HG02973 (cell line): ENCODE measurements around the gene CTDSP2.
"Not testable (repeated sequence)": the region's sequence is repeated elsewhere in the genome, so short reads cannot be mapped to it uniquely, and the experiment has no call there.

Experiments
- ATAC-seq: cut with Tn5 transposase; IDR thresholded peaks from one replicate; pipeline ENCODE4 v1.9.1; 2021; ENCODE audit warnings: moderate library complexity; ENCODE audit not compliant: unreplicated experiment

The CTDSP2 gene

GRCh38 chr12:57836442-57837375, 9.8 kb downstream of the CTDSP2 start:
- no peak for ATAC-seq

DNA sequence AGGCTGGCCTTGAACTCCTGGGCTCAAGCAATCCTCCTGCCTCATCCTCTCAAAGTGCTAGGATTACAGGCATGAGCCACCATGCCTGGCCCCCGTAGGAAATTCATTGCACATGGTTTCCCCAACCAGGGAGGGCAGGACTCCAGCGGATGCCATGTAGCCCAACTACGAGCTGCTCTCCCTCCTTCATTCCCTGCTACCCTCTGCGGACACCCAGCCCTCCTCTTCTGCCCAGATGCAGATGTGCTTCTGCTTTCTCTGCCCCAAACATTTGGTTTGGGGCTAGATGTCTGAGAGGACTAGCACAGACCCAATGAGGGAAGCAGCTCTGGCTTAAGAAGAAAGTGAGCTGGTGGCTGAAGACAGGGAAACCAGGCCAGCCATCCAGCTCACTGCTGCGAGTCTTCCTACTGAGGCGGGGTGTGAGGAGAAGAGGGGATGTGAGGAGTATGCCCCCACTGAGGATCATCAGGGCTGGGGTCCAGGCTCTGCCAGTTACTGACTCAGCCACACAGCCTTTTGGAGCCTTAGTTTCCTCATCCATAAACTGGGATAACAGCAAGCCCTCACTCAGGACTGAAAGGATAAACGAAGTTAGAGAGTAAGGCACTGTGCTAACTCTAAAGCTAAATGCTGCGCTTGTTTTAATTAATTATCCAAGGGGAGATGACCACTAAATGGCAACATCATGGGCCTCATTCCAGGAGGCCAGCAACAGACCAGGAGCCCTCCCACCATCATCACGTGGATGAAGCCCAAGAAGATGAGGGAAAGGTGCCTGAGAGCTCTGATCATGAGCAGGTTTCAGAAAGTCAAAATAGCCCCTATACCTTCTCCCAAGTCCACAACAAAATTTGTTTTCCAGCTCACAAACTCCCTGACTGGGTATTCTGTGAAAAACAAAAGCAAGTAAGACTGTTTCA, 10.9 kb downstream of the CTDSP2 start:
- no peak for ATAC-seq

DNA sequence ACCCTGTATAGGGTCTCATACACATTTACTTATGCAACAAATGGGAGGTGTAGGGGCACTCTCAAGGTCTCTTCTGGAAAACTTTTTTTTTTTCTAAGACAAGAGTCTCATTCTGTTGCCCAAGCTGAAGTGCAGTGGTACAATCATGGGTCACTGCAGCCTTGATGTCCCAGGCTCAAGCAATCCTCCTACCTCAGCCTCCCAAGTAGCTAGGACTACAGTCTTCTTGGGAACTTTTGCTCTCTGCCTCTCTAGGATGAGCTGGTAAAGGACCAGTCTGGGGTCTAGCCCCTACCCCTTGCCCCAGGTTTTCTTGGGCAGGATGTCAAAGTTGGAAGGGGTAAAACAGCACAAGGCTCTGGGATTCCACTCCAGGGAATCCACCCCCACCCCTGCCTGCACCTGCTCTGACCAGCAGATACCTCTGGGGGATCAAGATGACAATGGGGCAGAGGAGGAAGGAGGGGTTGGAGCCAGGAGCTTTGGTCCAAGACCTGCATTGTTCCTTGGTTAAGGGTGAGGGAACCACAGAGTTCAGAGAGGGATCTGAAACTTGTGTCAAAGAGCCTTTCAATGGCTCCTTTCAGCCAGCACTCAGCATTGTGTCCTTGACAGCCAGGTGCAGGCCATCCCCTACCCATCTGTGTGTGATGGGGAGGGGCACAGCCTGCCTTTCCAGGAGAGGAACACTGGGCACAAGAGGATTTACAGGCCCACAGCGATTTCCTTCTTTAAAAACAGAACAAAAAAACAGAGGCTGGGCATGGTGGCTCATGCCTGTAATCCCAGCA, 12.2 kb downstream of the CTDSP2 start:
- ATAC-seq: no peak

GRCh38 chr12:57833672-57834071, 12.9 kb downstream of the CTDSP2 start:
- ATAC-seq: no peak

GRCh38 chr12:57832966-57833365, 13.6 kb downstream of the CTDSP2 start:
- ATAC-seq: no peak

- no peak for ATAC-seq
Measured at GRCh38 chr12:57830393-57830792, 16.1 kb downstream of the CTDSP2 start.

GRCh38 chr12:57829025-57829777, 17.3 kb downstream of the CTDSP2 start:
- ATAC-seq: no peak

GRCh38 chr12:57826966-57827365, 19.6 kb downstream of the CTDSP2 start:
- no peak for ATAC-seq

GRCh38 chr12:57826400-57826799, 20.1 kb downstream of the CTDSP2 start:
- ATAC-seq: no peak

- no peak for ATAC-seq
Measured at GRCh38 chr12:57825451-57825850, 21.1 kb downstream of the CTDSP2 start.

DNA sequence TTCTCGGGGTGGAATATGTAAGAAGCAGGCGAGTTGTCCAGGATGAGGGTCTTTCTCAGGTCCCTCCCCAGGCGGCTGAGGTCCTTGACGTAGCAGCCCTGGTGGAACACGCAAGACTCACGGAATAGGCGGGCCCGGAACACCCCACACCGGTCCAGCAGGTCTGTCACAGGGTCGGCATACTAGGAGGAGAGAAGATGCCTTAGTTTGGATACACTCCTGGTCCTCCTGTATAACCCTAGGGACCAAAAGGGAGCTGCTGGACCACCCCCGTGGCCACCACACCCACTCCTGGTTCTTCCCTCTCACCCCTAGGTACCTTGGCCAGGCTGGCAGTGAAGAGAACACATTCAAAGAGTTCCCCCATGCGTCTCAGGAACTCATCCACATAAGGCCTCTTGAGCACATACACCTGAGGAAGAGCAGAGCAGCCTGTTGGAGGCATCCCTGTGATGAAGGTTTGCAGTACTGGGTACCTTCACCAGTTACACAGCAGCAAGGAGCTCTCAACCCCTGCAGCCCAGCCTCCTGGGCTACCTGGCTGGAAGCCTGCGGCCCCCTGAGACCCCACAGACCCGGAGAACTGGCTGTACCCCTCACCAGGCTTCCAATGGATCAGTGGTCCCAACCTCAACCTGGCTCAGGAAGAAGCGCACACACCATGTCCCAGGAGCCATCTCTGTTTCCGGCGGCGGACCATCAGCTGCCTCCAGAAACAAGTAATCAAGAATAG, 22.5 kb downstream of the CTDSP2 start:
- ATAC-seq: no peak

DNA sequence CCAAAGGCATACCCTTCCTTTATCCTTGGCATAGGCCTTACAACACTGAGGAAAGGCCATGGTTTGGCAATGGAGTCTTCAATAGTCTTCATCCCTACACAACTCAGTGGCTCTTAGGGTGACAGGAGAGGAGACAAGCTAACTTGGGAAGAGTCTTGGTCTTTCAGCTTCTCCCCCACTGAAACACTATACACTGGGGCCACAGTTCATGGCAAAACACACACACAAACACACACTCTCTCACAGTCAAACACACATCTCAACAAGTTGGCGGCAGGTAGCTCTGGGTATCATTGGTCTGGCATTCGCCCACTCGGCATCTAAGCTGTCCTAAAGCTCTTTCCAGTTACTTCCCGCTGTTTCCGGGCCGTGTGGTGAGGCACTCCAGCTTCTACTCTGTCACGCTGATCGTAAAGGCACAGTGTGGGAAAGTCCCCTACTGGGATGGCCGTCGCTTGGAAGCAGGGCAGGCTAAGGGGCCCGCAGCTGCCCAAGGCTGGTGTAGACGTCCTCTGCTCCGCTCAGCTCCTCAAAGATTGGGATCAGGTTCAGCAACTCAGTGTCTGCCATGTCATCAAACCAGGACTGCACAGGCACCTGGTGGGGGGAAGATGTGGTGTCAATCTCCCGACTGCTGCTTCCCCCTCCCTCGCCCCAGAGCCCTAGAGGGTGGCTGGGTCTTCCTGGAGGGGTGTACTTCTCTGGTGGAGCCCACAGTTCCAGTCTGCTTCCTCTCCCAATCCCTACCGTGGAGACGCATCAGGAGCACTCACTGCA, 23.2 kb downstream of the CTDSP2 start:
- no peak for ATAC-seq

DNA sequence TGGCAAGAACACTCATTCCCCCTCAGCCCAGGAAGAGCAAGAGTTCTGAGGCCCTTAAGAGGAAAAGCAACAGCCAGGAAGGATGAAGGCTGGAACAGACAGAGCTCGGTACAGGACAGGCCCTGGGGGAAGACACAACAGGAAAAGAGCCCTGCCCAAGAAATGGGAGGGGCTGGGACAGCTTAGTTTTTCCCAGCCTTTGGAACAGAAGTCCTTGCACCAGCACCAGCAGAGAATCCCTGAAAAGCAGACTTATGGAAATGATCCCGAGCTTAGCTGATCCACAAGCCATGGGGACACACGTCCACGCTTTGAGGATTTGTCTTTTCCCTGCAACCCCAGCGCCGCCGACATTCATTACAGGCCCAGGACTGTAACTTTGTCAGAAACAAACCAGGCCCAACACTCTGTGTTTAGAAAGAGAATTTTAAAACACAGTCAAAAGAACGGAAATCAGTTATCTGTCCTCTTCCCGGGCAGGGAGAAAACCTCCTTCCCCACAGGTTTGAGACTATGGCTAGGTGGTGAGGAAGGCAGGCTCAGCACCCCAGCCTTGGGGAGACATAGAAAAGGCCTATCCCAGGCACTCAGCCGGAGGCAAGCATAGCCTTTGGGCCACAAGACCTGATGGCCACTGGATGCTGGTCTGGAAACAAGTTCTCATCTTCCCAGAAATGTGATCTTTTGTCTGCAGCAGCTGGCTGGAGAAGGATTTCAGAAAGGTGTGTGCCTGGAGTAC, 24.0 kb downstream of the CTDSP2 start:
- no peak for ATAC-seq

GRCh38 chr12:57821474-57822214, 24.9 kb downstream of the CTDSP2 start:
- no peak for ATAC-seq

- ATAC-seq: not testable (repeated sequence)
Measured at GRCh38 chr12:57821015-57821414, 25.5 kb downstream of the CTDSP2 start.

GRCh38 chr12:57820119-57820518, 26.4 kb downstream of the CTDSP2 start:
- not testable (repeated sequence) for ATAC-seq

GRCh38 chr12:57817990-57818331, 28.6 kb downstream of the CTDSP2 start:
- ATAC-seq: not testable (repeated sequence)
